ENCODE measurements around the gene CDC20B.

DNA sequence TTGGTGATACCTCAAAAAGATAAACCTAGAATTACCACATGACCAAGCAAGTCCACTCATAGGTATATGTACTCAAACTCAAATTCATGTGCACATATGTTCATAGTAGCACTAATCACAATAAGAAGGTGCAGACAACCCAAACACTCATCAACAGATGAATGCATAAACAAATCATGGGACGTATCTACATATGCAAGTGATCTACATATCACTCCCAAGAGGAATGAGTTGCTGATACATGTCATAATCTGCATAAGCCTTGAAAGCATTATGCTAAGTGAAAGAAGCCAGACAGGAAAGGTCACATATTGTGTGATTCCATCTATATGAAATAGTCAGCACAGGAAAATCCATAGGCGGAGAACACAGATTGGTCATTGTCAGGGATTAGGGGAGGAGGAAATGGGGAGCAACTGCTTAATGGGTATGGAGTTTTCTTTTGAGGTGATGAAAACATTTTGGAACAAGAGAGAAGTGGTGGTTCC is 23.6 kb downstream of the CDC20B start:
- TF ChIP-seq EP300 (IDR thresholded peaks at IDR 0.05), result no peak
- TF ChIP-seq, protein P1, sequence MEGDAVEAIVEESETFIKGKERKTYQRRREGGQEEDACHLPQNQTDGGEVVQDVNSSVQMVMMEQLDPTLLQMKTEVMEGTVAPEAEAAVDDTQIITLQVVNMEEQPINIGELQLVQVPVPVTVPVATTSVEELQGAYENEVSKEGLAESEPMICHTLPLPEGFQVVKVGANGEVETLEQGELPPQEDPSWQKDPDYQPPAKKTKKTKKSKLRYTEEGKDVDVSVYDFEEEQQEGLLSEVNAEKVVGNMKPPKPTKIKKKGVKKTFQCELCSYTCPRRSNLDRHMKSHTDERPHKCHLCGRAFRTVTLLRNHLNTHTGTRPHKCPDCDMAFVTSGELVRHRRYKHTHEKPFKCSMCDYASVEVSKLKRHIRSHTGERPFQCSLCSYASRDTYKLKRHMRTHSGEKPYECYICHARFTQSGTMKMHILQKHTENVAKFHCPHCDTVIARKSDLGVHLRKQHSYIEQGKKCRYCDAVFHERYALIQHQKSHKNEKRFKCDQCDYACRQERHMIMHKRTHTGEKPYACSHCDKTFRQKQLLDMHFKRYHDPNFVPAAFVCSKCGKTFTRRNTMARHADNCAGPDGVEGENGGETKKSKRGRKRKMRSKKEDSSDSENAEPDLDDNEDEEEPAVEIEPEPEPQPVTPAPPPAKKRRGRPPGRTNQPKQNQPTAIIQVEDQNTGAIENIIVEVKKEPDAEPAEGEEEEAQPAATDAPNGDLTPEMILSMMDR (IDR thresholded peaks at IDR 0.05), result no peak
